Measurements from ENCODE around the gene ZCCHC2. TPM values are rescaled to one million over a fixed set of nuclear protein-coding genes. Genes with fewer than 3 reads are reported as not detected.

Gene ZCCHC2
- total RNA-seq, 1 donor from 2014 or later: 5.5 TPM

DNA sequence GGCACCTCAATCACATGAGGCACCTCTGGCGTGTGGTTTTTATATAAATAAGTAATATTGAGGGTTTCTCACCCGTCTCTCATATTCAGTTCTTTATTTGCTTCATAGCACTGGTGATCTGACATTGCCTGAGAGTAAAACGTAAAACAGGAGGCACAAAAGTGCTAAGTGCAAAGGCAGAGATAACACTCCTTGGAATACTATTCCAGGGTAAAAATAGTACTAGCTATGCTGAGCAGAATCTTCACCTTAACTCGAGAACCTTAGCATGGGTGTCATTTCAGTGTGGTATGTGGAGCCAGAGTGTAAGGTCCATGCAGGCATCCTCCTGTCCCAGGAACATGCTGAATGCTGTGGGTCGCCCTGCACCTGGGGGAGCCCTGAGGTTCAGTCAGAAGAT, 26.9 kb downstream of the ZCCHC2 start:
- Histone ChIP-seq H3K4me3 (no peak overlapping the region), H3K36me3 (no peaks in the 10 kb centered on the region), H4K20me1 (ENCODE audit: low read depth) (no peaks in the 10 kb centered on the region), H3K4me1 (no peaks in the 10 kb centered on the region), H3K27me3 (no peaks in the 10 kb centered on the region), H3K27ac (no peak overlapping the region), H3K79me2 (ENCODE audit: low read depth) (no peaks in the 10 kb centered on the region), H2AFZ (replicated peaks) (no peak overlapping the region), H3K9me3 (ENCODE audit: low read depth) (no peaks in the 10 kb centered on the region), H3F3A (ENCODE audit: low read depth) (no peaks in the 10 kb centered on the region), H3K9ac (no peak overlapping the region), H3K4me2 (no peak overlapping the region)
- TF ChIP-seq EZH2phosphoT487 (IDR thresholded peaks at IDR 0.05): no peak
- H3K36me3 Mint-ChIP-seq: peaks cover 9% of the 10 kb centered on the region
- no peak overlapping the region for H3K4me3 Mint-ChIP-seq
- H3K27ac Mint-ChIP-seq: no peak overlapping the region
- no peaks in the 10 kb centered on the region for H3K4me1 Mint-ChIP-seq
- H3K27me3 Mint-ChIP-seq (ENCODE audit: insufficient read depth, low read depth): peaks cover 2% of the 10 kb centered on the region
- no peak for DNase-seq (ENCODE audit: low spot score)
- H3K9me3 Mint-ChIP-seq: no peaks in the 10 kb centered on the region

DNA sequence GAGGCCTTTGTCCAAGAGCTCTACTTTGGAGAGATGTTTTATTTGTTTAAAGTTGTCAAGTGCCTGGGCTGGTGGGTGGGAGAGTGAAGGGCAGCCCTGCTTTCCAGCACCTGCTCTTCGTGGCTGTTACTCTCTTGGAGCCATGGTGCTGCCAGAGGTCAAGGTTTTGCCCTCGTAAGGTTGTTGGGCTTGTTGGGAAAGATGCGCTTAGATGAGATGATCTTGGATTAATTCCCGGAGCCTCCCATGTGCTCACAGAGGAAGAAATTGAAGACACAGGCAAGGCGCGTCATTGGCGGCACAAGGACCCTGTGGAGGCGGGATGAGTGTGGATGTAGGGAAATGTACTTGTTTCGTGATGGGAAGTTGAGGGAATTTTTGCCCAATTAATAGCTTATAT, 27.9 kb downstream of the ZCCHC2 start:
- no peak for DNase-seq (ENCODE audit: low spot score)
- Histone ChIP-seq H3K27ac (no peak overlapping the region), H3K79me2 (ENCODE audit: low read depth) (no peaks in the 10 kb centered on the region), H3K9ac (no peak overlapping the region), H4K20me1 (ENCODE audit: low read depth) (no peaks in the 10 kb centered on the region), H3K27me3 (no peaks in the 10 kb centered on the region), H3K36me3 (no peaks in the 10 kb centered on the region), H3F3A (ENCODE audit: low read depth) (no peaks in the 10 kb centered on the region), H3K4me2 (no peak overlapping the region), H3K4me1 (no peaks in the 10 kb centered on the region), H2AFZ (replicated peaks) (no peak overlapping the region), H3K9me3 (ENCODE audit: low read depth) (no peaks in the 10 kb centered on the region), H3K4me3 (no peak overlapping the region)
- Mint-ChIP-seq H3K27me3 (ENCODE audit: insufficient read depth, low read depth) (peaks cover 2% of the 10 kb centered on the region), H3K4me1 (no peaks in the 10 kb centered on the region), H3K4me3 (no peak overlapping the region), H3K27ac (no peak overlapping the region), H3K36me3 (peaks cover 6% of the 10 kb centered on the region), H3K9me3 (no peaks in the 10 kb centered on the region)
- TF ChIP-seq EZH2phosphoT487 (IDR thresholded peaks at IDR 0.05): no peak

DNA sequence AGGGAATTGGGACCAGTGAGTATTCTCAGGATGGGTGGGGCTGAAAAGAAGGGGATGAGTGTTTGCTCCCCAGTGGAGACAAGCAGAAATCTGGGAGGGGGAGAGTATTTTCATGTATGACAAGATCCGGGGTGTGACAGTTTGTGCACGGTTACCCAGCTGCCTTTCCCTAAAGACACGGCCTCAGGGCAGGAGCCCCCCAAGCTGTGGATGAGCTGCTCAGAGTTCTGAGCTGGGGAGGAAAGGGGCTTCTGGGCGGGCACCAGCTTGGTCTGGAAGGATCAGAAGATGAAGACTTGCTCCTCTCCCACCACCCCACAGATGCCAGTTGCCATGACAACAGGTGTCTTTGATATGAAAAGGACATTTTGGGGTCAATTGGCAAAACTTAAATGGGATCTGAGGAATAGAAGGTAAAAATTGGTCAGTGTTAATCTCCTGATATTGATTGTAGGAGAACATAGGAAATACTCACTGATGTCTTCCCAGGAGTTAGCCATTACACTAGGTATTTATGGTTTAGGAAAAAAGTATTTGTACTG, 29.2 kb downstream of the ZCCHC2 start:
- H2AFZ ChIP-seq (replicated peaks): no peak overlapping the region
- peaks cover 2% of the 10 kb centered on the region for H3K27me3 Mint-ChIP-seq (ENCODE audit: insufficient read depth, low read depth)
- H4K20me1 ChIP-seq (ENCODE audit: low read depth): no peaks in the 10 kb centered on the region
- no peak overlapping the region for H3K27ac Mint-ChIP-seq
- H3K4me1 Mint-ChIP-seq: no peaks in the 10 kb centered on the region
- TF ChIP-seq, protein P1, sequence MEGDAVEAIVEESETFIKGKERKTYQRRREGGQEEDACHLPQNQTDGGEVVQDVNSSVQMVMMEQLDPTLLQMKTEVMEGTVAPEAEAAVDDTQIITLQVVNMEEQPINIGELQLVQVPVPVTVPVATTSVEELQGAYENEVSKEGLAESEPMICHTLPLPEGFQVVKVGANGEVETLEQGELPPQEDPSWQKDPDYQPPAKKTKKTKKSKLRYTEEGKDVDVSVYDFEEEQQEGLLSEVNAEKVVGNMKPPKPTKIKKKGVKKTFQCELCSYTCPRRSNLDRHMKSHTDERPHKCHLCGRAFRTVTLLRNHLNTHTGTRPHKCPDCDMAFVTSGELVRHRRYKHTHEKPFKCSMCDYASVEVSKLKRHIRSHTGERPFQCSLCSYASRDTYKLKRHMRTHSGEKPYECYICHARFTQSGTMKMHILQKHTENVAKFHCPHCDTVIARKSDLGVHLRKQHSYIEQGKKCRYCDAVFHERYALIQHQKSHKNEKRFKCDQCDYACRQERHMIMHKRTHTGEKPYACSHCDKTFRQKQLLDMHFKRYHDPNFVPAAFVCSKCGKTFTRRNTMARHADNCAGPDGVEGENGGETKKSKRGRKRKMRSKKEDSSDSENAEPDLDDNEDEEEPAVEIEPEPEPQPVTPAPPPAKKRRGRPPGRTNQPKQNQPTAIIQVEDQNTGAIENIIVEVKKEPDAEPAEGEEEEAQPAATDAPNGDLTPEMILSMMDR (IDR thresholded peaks at IDR 0.05): no peak
- TF ChIP-seq EZH2 (IDR thresholded peaks at IDR 0.05): no peak
- TF ChIP-seq EZH2phosphoT487 (IDR thresholded peaks at IDR 0.05): no peak
- no peaks in the 10 kb centered on the region for H3F3A ChIP-seq (ENCODE audit: low read depth)
- DNase-seq (ENCODE audit: low spot score): no peak
- H3K4me2 ChIP-seq: no peak overlapping the region
- H3K36me3 ChIP-seq: no peaks in the 10 kb centered on the region
- no peaks in the 10 kb centered on the region for H3K9me3 Mint-ChIP-seq
- H3K9me3 ChIP-seq (ENCODE audit: low read depth): no peaks in the 10 kb centered on the region
- H3K27me3 ChIP-seq: no peaks in the 10 kb centered on the region
- no peaks in the 10 kb centered on the region for H3K79me2 ChIP-seq (ENCODE audit: low read depth)
- H3K36me3 Mint-ChIP-seq: peaks cover 6% of the 10 kb centered on the region
- H3K9ac ChIP-seq: no peak overlapping the region
- H3K4me1 ChIP-seq: peaks cover 3% of the 10 kb centered on the region
- no peak overlapping the region for H3K4me3 Mint-ChIP-seq
- H3K27ac ChIP-seq: no peak overlapping the region
- H3K4me3 ChIP-seq: no peak overlapping the region

DNA sequence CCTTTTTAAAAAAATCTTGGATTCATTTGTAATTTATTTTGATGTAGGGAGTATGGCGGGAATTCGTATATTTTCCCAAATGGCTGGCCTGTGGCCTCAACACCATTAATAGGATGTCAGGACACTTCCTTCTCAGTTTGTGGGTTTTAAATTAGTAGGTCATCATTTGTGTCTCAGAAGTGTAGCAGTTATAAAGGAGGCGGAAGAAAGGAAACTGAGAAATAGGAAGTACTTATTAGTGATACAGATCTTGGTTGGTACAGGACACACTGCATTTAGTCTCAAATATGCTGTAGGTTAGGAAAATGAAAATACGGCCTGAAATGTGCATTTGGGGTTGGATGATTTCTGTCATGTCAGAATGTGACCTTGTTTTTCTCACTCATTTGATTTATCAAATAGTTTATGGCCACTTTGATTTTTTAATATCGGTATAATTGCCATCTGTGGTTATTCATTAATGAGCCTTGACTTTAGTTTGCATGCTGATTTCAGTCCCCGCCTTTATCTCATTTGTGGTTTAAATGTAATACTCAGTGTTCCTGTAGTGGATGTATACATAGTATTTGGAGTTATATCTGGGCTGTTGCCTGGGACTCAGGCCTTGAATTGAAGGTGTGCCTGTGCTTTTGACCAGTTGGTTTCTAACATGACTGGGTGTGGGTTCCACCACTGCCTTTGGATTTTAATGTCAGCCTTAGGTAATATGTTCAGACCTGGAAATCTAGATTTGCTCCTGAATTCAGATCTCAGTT, 31.4 kb downstream of the ZCCHC2 start:
- H3K4me3 Mint-ChIP-seq: no peak overlapping the region
- no peak overlapping the region for H3K27ac ChIP-seq

More for the DNA sequence above, 31.4 kb downstream of the ZCCHC2 start:
- no peak for DNase-seq (ENCODE audit: low spot score)
- peaks cover 3% of the 10 kb centered on the region for H3K4me1 ChIP-seq
- no peaks in the 10 kb centered on the region for H4K20me1 ChIP-seq (ENCODE audit: low read depth)
- TF ChIP-seq EZH2 (IDR thresholded peaks at IDR 0.05): no peak
- TF ChIP-seq, protein P1 (IDR thresholded peaks at IDR 0.05): no peak
- no peak for TF ChIP-seq EZH2phosphoT487 (IDR thresholded peaks at IDR 0.05)
- H3K9ac ChIP-seq: no peak overlapping the region
- H3K4me3 ChIP-seq: no peak overlapping the region
- no peaks in the 10 kb centered on the region for H3K36me3 ChIP-seq
- Mint-ChIP-seq H3K4me1 (no peaks in the 10 kb centered on the region), H3K9me3 (no peaks in the 10 kb centered on the region), H3K27me3 (ENCODE audit: insufficient read depth, low read depth) (no peaks in the 10 kb centered on the region), H3K27ac (no peak overlapping the region), H3K36me3 (peaks cover 6% of the 10 kb centered on the region)
- H3K9me3 ChIP-seq (ENCODE audit: low read depth): no peaks in the 10 kb centered on the region
- H3K79me2 ChIP-seq (ENCODE audit: low read depth): no peaks in the 10 kb centered on the region
- H3K27me3 ChIP-seq: no peaks in the 10 kb centered on the region
- H3K4me2 ChIP-seq: no peak overlapping the region
- no peak overlapping the region for H2AFZ ChIP-seq (replicated peaks)
- no peaks in the 10 kb centered on the region for H3F3A ChIP-seq (ENCODE audit: low read depth)
